Measurements from ENCODE around the gene STUM. TPM values are rescaled to one million over a fixed set of nuclear protein-coding genes. Genes with fewer than 3 reads are reported as not detected.

STUM gene
- polyA plus RNA-seq, 1 donor: 2.6 TPM

DNA sequence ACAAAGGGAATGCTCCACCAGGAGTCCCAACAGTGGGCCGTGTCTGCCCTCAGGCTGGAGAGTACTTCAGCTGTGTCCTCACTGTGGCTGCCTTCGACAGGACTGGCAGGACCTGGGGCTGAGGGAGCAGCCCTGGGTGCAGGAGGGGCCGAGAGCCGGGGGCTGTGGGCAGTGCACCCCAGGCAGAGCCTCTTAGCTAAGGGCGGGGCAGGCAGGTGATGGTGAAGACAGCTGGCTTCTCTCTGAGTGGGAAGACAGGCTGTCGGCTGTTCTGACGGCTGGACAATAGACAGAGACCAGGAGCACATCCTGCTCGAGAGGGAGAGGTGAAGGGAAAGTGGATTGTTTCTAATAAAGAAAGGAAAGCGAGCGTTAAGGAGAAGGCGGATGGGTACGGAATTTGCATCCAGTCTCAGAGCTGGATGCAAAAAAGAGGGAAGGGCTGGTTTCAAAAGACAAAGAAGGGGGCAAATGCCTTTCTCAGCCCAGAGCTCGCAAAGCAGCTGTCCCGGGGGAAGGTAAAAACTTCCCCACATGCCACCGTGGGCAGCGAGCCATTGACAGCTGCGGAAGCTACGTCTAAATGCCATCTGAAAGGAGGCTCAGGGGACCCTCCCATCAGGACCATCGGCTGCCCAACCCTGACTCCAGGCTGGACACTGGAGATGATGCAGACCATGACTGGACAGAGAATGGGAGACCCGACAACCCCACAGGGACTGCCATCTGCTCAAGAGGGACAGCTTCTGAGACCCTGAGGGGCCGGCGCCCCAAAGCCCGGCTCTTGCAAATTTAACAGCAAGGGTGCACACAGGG is 92.0 kb downstream of the STUM start:
- no peak for DNase-seq

- DNase-seq: no peak
Measured at GRCh38 chr1:226641671-226642231, 93.2 kb downstream of the STUM start.

DNA sequence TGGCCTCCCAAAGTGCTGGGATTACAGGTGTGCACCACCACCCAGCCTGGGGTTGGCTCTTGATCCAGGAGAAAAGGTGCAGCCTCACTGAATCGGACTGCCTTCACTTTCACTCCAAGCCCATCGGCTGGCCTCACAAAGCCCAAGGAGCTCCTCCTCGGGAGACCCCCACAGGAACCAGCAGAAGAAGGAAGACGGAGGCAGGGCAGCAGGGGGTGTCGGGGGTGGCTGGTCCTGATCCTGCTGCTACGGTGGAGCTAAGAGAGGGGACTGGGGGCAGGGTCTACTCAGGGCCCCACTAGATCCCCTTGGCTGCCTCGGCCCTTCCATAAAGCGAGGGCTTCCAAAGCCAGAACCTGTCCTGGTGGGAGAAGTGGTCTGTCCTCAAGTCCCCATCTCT is 93.9 kb downstream of the STUM start:
- no peak for DNase-seq

DNA sequence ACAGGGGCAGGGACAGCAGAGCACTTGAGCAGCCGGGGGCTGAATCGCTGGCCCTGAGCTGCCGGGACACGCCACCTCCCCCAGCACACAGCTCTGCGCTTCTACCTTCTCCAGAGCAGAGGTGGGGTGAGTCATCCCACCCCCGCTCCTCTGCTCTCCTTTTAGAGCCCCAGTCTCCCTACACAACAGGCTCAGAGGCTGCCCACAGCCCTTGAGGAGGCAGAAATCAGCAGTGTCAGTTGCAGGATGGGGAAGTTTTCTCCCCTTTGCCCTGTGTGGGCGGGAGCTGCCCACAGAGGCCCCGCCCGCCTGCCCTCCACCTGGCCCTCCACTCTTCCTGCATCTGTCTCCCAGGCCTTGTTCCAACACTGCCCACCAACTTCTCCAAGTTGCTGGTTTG is 94.6 kb downstream of the STUM start:
- no peak for DNase-seq

DNA sequence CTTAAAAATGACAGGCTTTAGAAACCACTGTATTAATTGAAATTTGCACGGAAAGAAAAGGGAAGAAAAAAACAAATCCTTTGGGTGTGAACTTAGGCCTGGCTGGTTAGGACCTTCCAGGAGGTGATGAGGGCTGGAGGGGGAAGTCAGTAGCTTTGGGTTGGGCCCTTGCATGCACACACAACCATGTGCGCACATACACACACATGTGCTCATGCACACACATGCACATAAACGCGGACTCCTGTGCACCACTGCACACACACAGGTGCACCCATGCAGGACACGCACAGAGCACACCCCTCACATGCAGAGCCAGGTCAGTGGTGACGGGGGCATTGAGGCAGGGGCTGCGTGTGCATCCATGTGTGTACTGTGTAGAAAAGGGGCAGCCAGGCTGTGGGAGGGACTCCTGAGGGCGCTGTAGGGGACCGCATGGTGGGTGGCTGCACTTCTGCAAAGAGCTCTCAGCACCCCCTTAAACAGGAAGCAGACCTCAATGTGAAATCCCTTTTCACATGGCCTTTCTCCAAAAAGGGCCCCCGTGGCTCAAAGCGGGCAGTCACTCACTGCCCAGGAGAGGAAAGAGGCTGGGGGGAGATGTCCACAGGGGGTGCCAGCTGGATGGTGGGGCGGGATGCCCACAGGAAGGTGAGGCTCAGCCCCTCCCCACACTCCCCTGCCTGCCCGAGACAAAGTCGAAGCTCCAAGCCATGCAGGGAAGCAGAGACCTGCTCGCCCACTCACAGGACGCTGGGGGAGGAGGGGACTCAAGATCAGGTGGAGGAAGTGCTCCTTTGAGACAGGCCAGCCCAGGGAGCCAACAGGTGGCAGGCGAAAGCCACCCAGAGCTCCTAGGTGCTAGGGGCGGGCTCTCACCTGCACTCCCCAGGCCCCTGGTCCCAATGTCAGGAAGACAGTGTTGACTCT is 95.3 kb downstream of the STUM start:
- no peak for DNase-seq

DNA sequence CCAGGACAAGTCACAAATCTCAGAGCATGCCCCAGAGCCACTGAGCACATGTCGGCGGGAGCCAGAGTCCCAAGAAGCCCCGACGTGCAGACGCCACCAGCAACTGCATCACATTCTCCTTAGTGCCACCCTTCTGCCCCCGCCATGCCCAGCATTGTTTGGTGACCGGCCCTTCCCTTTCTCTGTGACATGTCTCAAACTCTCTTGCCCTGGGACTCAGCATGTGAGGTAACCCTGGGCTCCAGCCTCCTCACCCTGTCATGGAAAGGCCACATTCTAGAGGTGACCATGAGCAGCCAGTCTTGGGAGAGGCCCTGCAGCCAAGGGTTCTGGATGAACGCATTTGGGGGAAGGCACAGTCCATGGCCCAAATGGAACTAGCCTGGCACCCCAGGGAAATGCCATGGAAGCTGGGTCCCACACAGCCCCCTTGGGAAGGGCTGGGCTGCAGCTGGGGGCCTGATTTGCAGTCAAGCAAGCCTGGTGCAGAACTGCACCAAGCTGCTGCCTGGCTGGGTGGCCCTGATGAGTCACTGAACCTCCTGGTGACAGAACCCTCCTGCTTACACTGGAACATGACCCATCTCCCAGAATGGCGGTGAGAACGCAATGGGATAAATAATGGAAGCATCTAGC is 96.1 kb downstream of the STUM start:
- DNase-seq: no peak

- DNase-seq: no peak
Measured at GRCh38 chr1:226645279-226645976, 96.9 kb downstream of the STUM start.

- no peak for DNase-seq
Measured at GRCh38 chr1:226646026-226646869, 97.7 kb downstream of the STUM start.

GRCh38 chr1:226646870-226647449 is 98.4 kb downstream of the STUM start:
- no peak for DNase-seq

DNA sequence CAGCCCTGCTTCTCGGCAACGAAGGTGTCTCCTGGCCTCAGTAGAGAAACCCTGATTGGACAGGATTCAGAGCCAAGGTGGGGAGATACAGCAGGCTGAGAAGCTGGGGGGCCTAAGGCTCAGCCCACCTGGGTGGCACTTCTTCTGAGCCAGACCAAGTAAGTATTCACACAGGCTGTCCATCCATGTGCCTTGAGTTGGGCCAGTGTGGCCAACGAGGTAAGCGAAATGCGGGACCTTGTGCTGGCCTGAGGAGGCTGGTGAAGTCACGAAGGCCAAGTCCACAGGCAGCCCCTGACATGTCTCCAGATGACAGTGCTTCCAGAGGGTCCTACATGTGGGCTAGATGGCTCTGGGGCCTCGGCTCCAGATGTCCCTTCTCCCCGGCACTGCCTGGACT is 99.2 kb downstream of the STUM start:
- DNase-seq: no peak

DNA sequence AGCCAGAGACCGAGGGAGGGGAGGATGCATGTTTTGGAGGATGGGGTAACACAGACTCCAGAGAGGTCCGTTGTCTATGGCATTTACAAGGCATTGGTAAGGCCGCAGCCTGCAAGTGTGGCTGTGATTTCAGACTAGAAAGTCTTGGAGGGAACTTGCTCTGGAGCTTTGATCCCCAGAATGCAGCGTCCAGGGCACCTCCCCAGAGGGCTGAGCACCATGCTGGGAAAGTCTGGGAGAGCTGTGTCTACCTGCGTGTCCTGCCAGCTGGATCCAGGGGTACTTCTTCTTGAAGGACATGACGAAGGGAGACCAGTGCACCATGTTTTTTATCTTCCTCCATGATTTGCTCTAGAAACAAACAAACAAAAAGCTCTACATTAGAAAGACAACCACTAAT is 99.9 kb downstream of the STUM start:
- DNase-seq: no peak

DNA sequence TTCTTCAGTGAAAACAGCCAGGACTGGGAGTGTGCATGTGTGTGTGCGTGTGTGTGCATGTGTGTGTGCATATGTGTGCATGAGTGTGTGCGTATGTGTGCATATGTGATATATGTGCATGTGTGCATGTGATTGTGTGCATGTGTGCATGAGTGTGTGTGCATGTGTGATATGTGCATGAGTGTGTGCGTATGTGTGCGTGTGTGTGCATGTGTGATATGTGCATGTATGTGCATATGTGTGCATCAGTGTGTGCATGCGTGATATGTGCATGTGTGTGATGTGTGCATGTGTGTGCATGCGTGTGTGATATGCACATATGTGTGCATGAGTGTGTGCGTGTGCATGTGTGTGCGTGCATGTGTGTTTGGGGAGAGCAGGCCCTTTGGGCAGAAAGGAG is 100.7 kb downstream of the STUM start:
- no peak for DNase-seq

GRCh38 chr1:226649780-226650179 is 101.2 kb downstream of the STUM start:
- DNase-seq: no peak

GRCh38 chr1:226650236-226650841 is 101.8 kb downstream of the STUM start:
- DNase-seq: no peak

- DNase-seq: no peak
Measured at GRCh38 chr1:226651041-226651731, 102.6 kb downstream of the STUM start.

GRCh38 chr1:226651732-226652105 is 103.2 kb downstream of the STUM start:
- DNase-seq: no peak

GRCh38 chr1:226652613-226653012 is 104.0 kb downstream of the STUM start:
- DNase-seq: no peak

GRCh38 chr1:226653311-226653921 is 104.9 kb downstream of the STUM start:
- no peak for DNase-seq
